Mammary epithelial cell (primary cell): ENCODE measurements around the gene TTI1.

Experiments used
- EZH2 ChIP-seq: IDR thresholded peaks from 2 replicates; pipeline ENCODE4 v1.6.1; 2012; ENCODE audit warnings: low read length, inconsistent platforms, borderline replicate concordance
- TF ChIP-seq, protein P1 (sequence below), 2 donors: IDR thresholded peaks in 1 of 2; conservative IDR thresholded peaks in 1 of 2; 2 replicates each; pipeline ENCODE4 v1.5.1; 2011 to 2012; ENCODE audit warnings: inconsistent platforms in 2 of 2, low read length in 2 of 2, mild to moderate bottlenecking in 2 of 2, control low read depth in 1 of 2, low read depth in 1 of 2; ENCODE audit not compliant: insufficient read depth in 1 of 2; ENCODE audit errors: extremely low read depth in 1 of 2

DNA sequence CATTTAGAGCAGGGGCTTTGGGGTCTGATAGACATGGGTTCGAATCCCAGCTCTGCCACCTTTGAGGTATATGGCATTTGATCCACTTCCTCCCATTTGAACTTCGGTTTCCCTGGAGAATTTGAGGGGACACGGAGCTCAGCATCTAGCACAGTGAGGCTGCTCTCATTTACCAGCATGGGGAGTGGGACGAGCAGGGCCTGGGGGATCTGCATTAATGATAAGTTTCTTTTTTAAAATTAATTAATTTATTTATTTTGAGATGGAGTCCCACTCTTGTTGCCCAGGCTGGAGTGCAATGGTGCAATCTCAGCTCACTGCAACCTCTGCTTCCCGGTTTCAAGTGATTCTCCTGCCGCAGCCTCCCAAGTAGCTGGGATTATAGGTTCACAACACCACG, 77.7 kb downstream of the TTI1 start:
- TF ChIP-seq, protein P1, sequence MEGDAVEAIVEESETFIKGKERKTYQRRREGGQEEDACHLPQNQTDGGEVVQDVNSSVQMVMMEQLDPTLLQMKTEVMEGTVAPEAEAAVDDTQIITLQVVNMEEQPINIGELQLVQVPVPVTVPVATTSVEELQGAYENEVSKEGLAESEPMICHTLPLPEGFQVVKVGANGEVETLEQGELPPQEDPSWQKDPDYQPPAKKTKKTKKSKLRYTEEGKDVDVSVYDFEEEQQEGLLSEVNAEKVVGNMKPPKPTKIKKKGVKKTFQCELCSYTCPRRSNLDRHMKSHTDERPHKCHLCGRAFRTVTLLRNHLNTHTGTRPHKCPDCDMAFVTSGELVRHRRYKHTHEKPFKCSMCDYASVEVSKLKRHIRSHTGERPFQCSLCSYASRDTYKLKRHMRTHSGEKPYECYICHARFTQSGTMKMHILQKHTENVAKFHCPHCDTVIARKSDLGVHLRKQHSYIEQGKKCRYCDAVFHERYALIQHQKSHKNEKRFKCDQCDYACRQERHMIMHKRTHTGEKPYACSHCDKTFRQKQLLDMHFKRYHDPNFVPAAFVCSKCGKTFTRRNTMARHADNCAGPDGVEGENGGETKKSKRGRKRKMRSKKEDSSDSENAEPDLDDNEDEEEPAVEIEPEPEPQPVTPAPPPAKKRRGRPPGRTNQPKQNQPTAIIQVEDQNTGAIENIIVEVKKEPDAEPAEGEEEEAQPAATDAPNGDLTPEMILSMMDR (conservative IDR thresholded peaks at IDR 0.05 in 1 of 2, IDR thresholded peaks at IDR 0.05 in 1 of 2; ENCODE audit: extremely low read depth in 1 of 2, insufficient read depth in 1 of 2, low read depth in 1 of 2, low read length in 2 of 2) = no peak
- TF ChIP-seq EZH2 = no peak
